HG02610 (cell line): Measurements from ENCODE around the gene TLR6.

Experiments used
- ATAC-seq: cut with Tn5 transposase; IDR thresholded peaks from one replicate; pipeline ENCODE4 v1.9.1; 2021; ENCODE audit warnings: mild to moderate bottlenecking, moderate library complexity; ENCODE audit not compliant: unreplicated experiment

TLR6 gene

DNA sequence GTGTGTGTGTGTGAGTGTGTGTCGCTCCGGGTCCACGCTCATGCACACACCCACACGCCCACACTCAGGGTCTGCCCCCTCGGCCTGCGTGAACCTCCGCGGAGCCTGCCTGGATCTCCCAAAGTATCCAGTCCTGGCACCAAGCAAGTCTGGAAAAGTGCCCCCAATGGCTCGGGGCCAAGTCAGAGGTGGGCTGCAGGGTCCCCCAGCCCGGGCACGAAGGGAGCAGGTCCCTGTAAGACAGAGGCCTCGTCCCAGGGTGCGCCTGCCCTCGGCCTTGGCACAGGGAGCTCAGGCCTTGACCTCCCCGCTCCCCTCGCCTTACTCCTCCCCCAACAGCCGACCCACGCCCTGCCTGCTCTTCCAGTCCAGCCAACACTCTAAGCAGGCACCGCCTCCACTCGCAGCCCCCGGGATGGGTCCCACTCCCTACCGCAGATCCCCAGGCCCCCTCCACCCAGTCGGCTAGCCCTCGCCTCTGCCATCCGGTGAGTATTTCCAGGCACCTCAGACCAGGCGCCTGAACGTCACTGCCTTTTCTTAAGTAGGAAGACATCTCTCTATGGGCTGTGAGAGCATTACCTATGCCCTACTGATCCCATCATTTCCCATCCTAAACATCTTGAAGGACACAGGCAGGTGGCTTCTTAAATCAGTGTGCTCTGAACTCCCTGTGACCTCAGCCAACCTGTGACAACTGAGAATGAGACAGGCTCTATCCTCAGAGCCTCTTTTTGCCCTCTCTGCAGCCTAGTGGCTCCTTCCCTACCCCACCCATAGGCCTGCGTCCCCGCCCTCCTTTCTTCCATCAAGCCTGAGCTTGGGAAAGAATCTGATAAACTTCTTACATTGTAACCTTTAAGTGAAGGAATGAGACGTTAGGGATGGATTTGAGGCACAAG lies 11.7 kb upstream of the TLR6 start:
- ATAC-seq: no peak

GRCh38 chr4:38867478-38868058 lies 11.0 kb upstream of the TLR6 start, which contains the start of gene FAM114A1:
Gene FAM114A1 (plus strand): TSS chr4:38867806. CDS start chr4:38878079, 10,273 bp downstream.
- ATAC-seq: peak; percentile 82

- no peak for ATAC-seq
These were observed 10.4 kb upstream of the TLR6 start for GRCh38 chr4:38866973-38867477.

GRCh38 chr4:38865445-38865844 lies 8.8 kb upstream of the TLR6 start:
- ATAC-seq: no peak

DNA sequence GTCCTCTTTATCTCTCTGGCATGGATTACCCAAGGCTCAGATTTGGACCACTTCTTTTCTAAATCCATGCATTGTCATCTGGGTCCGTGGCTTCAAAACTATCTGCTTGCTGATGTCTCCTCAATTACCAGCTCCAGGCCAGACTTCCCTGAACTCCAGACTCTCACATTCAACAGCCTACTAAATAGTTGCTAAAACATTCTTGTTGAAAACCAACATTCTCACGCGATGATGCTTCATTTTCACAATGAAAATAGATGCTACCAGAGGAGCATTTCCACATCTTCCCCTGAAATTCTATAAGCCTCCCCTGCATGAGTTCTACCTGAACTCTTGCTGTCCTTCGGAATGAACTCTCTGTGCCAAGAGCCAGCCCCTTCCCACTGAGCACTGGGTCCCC lies 5.2 kb upstream of the TLR6 start:
- ATAC-seq: no peak

- no peak for ATAC-seq
These were observed 4.3 kb upstream of the TLR6 start for GRCh38 chr4:38860788-38861424.

DNA sequence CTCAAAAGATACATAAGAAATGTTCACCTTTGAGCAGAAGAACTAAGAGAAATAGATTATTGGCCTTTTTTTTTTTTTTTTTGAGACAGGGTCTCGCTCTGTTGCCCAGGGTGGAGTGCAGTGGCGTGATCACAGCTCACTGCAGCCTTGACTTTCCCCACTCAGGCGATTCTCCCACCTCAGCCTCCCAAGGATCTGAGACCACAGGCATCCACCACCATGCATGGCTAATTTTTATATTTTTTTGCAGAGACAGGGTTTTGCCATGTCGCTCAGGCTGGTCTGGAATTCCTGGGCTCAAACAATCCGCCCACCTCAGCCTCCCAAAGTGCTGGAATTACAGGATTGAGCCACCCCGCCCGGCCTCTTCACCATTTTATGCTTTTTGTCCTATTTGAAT lies 2.9 kb upstream of the TLR6 start:
- ATAC-seq: no peak

DNA sequence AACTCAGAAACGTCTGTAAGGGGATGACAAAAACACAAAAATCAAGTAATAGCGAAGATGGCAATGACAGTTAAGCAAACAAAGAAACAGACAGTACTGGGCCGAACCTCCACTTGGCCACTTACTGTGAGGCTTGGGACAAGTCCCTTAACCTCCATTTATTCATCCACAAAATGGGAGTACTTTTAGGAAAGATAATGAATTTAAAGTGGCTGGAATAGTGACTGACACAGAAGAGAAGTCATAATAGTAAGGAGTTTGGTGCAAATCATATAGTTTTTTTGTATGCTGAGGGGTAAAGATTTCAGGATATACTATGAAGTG lies 1.4 kb upstream of the TLR6 start:
- ATAC-seq: no peak

GRCh38 chr4:38857354-38858096 lies 908 bp upstream of the TLR6 start:
- peak; percentile 81 for ATAC-seq

DNA sequence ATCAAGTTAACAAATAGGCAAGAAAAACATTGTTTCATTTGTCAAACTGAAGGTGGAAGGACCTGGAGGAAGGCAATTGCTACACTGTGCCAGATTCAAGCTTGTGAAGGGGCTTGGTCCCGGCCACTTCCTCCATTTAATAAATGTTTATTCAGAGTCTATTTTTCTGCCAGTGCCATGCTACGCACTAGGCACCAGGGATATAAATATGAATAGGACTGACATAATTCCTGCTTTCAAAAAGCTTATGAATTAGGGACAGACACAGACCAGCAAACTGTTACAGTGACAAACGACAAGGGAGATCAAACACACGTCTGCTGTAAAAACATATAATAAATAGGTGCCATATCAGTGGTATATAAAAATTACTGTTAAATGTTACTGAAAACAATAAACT lies 571 bp downstream of the TLR6 start:
- ATAC-seq: no peak

- ATAC-seq: no peak
These were observed 1.2 kb downstream of the TLR6 start for GRCh38 chr4:38855466-38855865.

DNA sequence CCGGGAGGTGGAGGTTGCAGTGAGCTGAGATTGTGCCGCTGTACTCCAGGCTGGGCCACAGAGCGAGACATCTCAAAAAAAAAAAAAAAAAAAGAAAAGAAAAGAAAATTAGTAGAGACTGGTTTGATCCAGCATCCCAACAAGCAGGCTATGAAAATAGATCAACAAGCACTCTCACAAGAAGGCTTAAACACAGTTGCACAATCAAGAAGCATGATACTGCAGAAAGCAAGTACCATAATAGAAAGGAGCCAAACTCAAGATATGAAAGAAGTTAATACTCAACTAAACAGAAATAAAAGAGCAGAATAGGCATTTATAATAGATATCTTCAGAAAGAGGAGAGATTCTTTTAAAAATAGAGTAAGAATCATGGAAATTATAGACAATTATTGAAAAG lies 10.6 kb downstream of the TLR6 start:
- ATAC-seq: no peak

- no peak for ATAC-seq
These were observed 13.6 kb downstream of the TLR6 start for GRCh38 chr4:38842994-38843393.

DNA sequence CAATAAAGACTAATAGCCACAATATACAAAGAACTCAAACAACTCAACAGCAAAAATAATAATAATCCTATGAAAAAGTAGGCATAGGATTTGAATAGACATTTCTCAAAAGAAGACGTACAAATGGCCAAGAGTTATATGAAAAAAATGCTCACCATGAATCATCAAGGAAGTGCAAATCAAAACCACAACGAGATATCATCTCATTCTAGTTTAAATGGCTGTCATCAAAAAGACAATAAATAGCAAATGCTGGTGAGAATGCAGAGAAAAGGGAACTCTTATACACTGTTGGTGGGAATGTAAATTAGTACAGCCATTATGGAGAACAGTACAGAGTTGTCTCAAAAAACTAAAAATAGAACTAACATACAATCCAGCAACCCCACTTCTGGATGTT lies 18.8 kb downstream of the TLR6 start:
- ATAC-seq: no peak

DNA sequence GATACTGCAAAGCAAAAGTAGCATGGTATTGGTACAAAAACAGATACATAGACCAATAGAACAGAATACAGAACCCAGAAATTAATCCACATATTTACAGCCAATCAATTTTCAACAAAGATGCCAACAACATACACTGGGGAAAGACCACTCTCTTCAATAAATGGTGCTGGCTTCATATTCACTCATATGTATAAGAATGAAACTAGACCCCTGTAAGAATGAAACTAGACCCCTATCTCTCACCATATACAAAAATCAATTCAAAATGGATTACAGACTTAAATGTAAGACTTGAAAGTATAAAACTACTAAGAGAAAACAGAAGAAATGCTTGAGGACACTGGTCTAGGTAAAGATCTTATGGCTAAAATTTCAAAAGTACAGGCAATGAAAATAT lies 19.3 kb downstream of the TLR6 start:
- no peak for ATAC-seq

GRCh38 chr4:38834570-38834969 lies 22.0 kb downstream of the TLR6 start:
- no peak for ATAC-seq

- ATAC-seq: no peak
These were observed 23.7 kb downstream of the TLR6 start for GRCh38 chr4:38832624-38833528.

- no peak for ATAC-seq
These were observed 24.4 kb downstream of the TLR6 start for GRCh38 chr4:38832206-38832605.

- no peak for ATAC-seq
These were observed 25.0 kb downstream of the TLR6 start for GRCh38 chr4:38831653-38832052.

DNA sequence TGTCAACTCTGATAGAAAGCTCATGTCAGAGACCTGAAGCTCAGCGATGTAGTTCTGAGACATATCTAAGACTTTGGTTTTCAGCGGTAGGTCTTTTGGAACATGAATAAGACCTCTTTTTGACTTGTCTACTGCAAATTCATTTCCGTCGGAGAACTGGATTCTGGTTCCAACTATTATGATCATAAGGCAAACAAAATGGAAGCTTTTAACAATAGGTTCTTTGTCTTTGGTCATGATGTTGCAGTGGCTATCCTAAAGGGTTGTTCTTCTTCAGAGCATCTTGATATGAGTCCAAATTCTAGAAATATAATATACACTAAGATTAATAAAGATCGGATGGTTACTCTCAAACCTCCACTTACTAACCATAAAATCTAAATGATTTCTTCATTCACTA lies 27.4 kb downstream of the TLR6 start:
- ATAC-seq: no peak
